SJSA1 (cell line): ENCODE results near the gene MRPL1. TPM values are rescaled to one million over a fixed set of nuclear protein-coding genes. Genes with fewer than 3 reads are reported as not detected.

Experiments
- DNase-seq, 2 experiments: peaks; one replicate each; pipeline ENCODE4 v3.0.0-alpha.2; 2015 to 2020; ENCODE audit warnings: low spot score in 2 of 2, low read depth in 1 of 2
- H3K27ac ChIP-seq: fragments of 250-450 bp; sonication (Bioruptor Pico); 2 replicates; pipeline ENCODE4 v1.5.1; 2020; ENCODE audit warnings: mild to moderate bottlenecking, moderate library complexity
- H3K27me3 ChIP-seq: fragments of 250-450 bp; sonication (Bioruptor Pico); replicated peaks from 2 replicates; pipeline ENCODE4 v1.5.1; 2020; ENCODE audit warnings: mild to moderate bottlenecking, moderate library complexity
- H3K36me3 ChIP-seq: fragments of 250-450 bp; sonication (Bioruptor Pico); 2 replicates; pipeline ENCODE4 v1.5.1; 2020; ENCODE audit warnings: mild to moderate bottlenecking
- H3K4me1 ChIP-seq: fragments of 250-450 bp; sonication (Bioruptor Pico); replicated peaks from 2 replicates; pipeline ENCODE4 v1.6.1; 2021; ENCODE audit warnings: mild to moderate bottlenecking
- H3K4me3 ChIP-seq: fragments of 250-450 bp; sonication (Bioruptor Pico); 2 replicates; pipeline ENCODE4 v1.5.1; 2020; ENCODE audit warnings: mild to moderate bottlenecking
- H3K9me3 ChIP-seq: fragments of 250-450 bp; sonication (Bioruptor Pico); replicated peaks from 2 replicates; pipeline ENCODE4 v1.5.1; 2020; ENCODE audit warnings: mild to moderate bottlenecking
- total RNA-seq: library from RNA; depleted of rRNA; stranded (reverse); fragments of >200 nt; shearing (Covaris generic); gene quantifications from 2 replicates; pipeline ENCODE4 v1.2.3, GENCODE V29; 2014; rRNA removed

Gene MRPL1
- total RNA-seq, 1 experiment from 2014 or later, result 42.4 TPM

- 0 out of 2 replicates have a peak, but pooled peaks cover 2% of the 10 kb centered on the region for H3K27me3 ChIP-seq
- H3K4me1 ChIP-seq, result no peaks in the 10 kb centered on the region
- no peak overlapping the region for H3K27ac ChIP-seq
- no peak overlapping the region for H3K4me3 ChIP-seq
- no peaks in the 10 kb centered on the region for H3K9me3 ChIP-seq
- peak in 1 of 2 experiments; percentile 39 for DNase-seq
- H3K36me3 ChIP-seq, result no peaks in the 10 kb centered on the region
Observed at GRCh38 chr4:77994194-77994721, 131.6 kb downstream of the MRPL1 start.

- no peaks in the 10 kb centered on the region for H3K36me3 ChIP-seq
- no peak overlapping the region for H3K4me3 ChIP-seq
- DNase-seq, result no peak
- H3K9me3 ChIP-seq, result no peaks in the 10 kb centered on the region
- no peaks in the 10 kb centered on the region for H3K4me1 ChIP-seq
- 0 out of 2 replicates have a peak, but pooled peaks cover 2% of the 10 kb centered on the region for H3K27me3 ChIP-seq
- H3K27ac ChIP-seq, result no peak overlapping the region
Observed at GRCh38 chr4:77996076-77996475, 133.4 kb downstream of the MRPL1 start.

- no peak overlapping the region for H3K27ac ChIP-seq
Observed at GRCh38 chr4:78001531-78001930, 138.9 kb downstream of the MRPL1 start.

GRCh38 chr4:78002260-78002659 lies 139.6 kb downstream of the MRPL1 start:
- Histone ChIP-seq H3K4me1 (no peaks in the 10 kb centered on the region), H3K27ac (no peak overlapping the region), H3K4me3 (no peak overlapping the region), H3K36me3 (no peaks in the 10 kb centered on the region), H3K9me3 (no peaks in the 10 kb centered on the region), H3K27me3 (no peaks in the 10 kb centered on the region)
- no peak for DNase-seq

More at GRCh38 chr4:78001531-78001930, 138.9 kb downstream of the MRPL1 start:
- DNase-seq, result no peak
- Histone ChIP-seq H3K4me3 (no peak overlapping the region), H3K36me3 (no peaks in the 10 kb centered on the region), H3K4me1 (no peaks in the 10 kb centered on the region), H3K9me3 (no peaks in the 10 kb centered on the region), H3K27me3 (no peaks in the 10 kb centered on the region)

Other genes with a start within 250 kb of the MRPL1 start
- 9.2 and 10.8 TPM in 2 replicates for gene CNOT6L, start 43.5 kb upstream of the MRPL1 start, total RNA-seq
- gene FRAS1, start 194.5 kb downstream of the MRPL1 start, total RNA-seq, result 0.19 and 0.21 TPM in 2 replicates